BLaER1 (cell line): ENCODE data around the gene CDH13.

Experiments used
- H3K27ac ChIP-seq: shearing (Covaris generic); formaldehyde crosslinking; 2 replicates; pipeline ENCODE4 v1.8.1; 2022
- H3K27me3 ChIP-seq: shearing (Covaris generic); formaldehyde crosslinking; 2 replicates; pipeline ENCODE4 v1.8.1; 2022
- H3K36me3 ChIP-seq: shearing (Covaris generic); formaldehyde crosslinking; 2 replicates; pipeline ENCODE4 v1.8.1; 2022
- H3K4me1 ChIP-seq: shearing (Covaris generic); formaldehyde crosslinking; 2 replicates; pipeline ENCODE4 v1.8.1; 2022
- H3K4me2 ChIP-seq: shearing (Covaris generic); formaldehyde crosslinking; 2 replicates; pipeline ENCODE4 v1.8.1; 2022
- H3K4me3 ChIP-seq: shearing (Covaris generic); formaldehyde crosslinking; 2 replicates; pipeline ENCODE4 v1.8.1; 2022
- H3K9ac ChIP-seq: shearing (Covaris generic); formaldehyde crosslinking; 2 replicates; pipeline ENCODE4 v1.8.1; 2022
- H3K9me3 ChIP-seq: shearing (Covaris generic); formaldehyde crosslinking; 2 replicates; pipeline ENCODE4 v1.8.1; 2022
- H4K20me1 ChIP-seq: shearing (Covaris generic); formaldehyde crosslinking; 2 replicates; pipeline ENCODE4 v1.8.1; 2022
- Cebpa-rat ChIP-seq: shearing (Covaris generic); IDR thresholded peaks from 2 replicates; pipeline ENCODE4 v1.8.1; 2022

CDH13 gene

GRCh38 chr16:83258366-83258928 is 631.7 kb downstream of the CDH13 start:
- H3K27ac ChIP-seq, result no peak overlapping the region
- no peak overlapping the region for H3K4me2 ChIP-seq
- no peaks in the 10 kb centered on the region for H4K20me1 ChIP-seq
- TF ChIP-seq Cebpa-rat, result no peak
- no peaks in the 10 kb centered on the region for H3K27me3 ChIP-seq
- H3K4me1 ChIP-seq, result no peaks in the 10 kb centered on the region
- H3K4me3 ChIP-seq, result no peak overlapping the region
- H3K36me3 ChIP-seq, result no peaks in the 10 kb centered on the region
- H3K9me3 ChIP-seq, result no peaks in the 10 kb centered on the region
- no peak overlapping the region for H3K9ac ChIP-seq

DNA sequence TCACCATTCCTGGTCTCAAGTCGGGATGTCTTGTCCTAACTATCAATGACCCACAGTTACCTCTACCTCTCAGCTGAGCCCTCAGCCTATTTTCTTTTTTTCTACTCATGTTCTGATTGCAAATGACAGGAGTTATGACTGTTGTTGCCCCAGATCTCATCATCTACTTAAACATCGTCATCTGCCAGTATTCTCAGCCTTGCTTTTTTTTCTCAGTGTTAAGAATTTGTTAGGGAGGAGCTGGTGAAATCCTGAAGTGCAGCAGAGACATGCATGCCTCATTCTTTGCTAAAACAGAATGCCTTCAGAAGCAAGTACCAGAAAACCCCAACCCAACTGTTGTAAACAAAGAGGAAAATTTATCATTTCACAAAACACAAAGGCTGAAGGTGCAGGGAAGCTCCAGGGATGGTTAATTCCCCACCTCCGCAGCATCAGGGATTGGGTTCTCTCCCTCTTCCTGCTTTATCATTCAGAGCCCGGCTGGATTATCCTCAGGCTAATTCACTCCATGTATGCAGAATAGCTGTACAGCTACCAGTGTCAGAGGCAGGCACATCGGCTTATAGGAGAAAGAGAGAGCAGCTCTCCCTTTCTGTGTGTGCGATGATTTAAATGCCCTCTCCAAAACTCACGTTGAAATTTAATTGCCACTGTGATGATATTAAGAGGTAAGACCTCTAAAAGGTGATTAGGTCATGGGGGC is 640.2 kb downstream of the CDH13 start:
- no peaks in the 10 kb centered on the region for H3K36me3 ChIP-seq
- H3K4me1 ChIP-seq, result no peaks in the 10 kb centered on the region

DNA sequence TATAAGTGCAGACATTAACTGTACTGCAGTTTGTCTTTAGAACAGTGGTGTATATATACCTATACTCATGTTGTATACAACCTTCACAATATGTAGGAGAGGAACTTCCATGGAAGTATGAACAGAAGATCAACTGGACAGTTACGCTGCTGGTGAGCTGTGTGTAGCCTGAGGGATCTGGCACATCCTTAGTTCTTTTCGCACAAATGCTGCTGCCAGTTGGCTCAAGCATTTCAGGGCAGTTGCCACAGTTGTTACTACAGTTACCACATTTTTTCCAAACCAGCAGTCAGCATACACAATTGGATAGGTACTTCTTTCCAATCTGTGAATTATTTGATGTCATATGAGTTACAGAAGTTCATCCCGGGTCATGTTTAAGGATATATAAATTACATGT is 641.4 kb downstream of the CDH13 start:
- Histone ChIP-seq H3K4me2 (no peak overlapping the region), H3K27me3 (no peaks in the 10 kb centered on the region), H3K4me1 (no peaks in the 10 kb centered on the region), H3K36me3 (no peaks in the 10 kb centered on the region), H3K9me3 (no peaks in the 10 kb centered on the region), H3K9ac (no peak overlapping the region), H3K4me3 (no peak overlapping the region), H4K20me1 (no peaks in the 10 kb centered on the region), H3K27ac (no peak overlapping the region)
- TF ChIP-seq Cebpa-rat, result no peak

More for the DNA sequence above, 640.2 kb downstream of the CDH13 start:
- H3K9ac ChIP-seq, result no peak overlapping the region
- no peak overlapping the region for H3K27ac ChIP-seq
- no peaks in the 10 kb centered on the region for H3K27me3 ChIP-seq
- no peak for TF ChIP-seq Cebpa-rat
- no peak overlapping the region for H3K4me2 ChIP-seq
- H3K4me3 ChIP-seq, result no peak overlapping the region
- no peaks in the 10 kb centered on the region for H4K20me1 ChIP-seq
- H3K9me3 ChIP-seq, result no peaks in the 10 kb centered on the region

GRCh38 chr16:83269048-83269447 is 642.3 kb downstream of the CDH13 start:
- no peaks in the 10 kb centered on the region for H3K9me3 ChIP-seq
- no peaks in the 10 kb centered on the region for H4K20me1 ChIP-seq
- TF ChIP-seq Cebpa-rat, result no peak
- no peak overlapping the region for H3K4me3 ChIP-seq
- no peaks in the 10 kb centered on the region for H3K36me3 ChIP-seq
- H3K27ac ChIP-seq, result no peak overlapping the region
- H3K4me2 ChIP-seq, result no peak overlapping the region
- H3K27me3 ChIP-seq, result no peaks in the 10 kb centered on the region
- H3K9ac ChIP-seq, result no peak overlapping the region
- no peaks in the 10 kb centered on the region for H3K4me1 ChIP-seq

DNA sequence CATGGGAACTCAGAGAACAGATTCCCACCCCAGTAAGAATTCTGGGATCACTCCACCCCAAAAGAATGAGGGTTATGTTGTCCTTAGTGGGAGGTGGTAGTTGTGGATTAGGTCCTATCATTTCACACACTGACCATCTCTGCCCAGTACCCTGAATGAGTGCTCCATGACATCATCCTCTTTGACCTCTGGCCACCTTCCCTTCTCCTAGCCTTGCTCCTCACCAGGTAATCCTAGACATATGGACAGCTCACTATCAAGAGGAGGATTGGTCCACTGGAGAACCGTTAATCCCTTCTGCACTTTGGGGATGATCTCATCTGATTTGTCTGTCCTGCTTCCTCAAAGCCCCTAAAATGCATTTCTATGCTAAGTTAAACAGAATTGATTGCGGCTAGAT is 642.8 kb downstream of the CDH13 start:
- no peaks in the 10 kb centered on the region for H3K9me3 ChIP-seq
- no peaks in the 10 kb centered on the region for H3K36me3 ChIP-seq
- no peaks in the 10 kb centered on the region for H3K27me3 ChIP-seq
- H3K4me3 ChIP-seq, result no peak overlapping the region
- TF ChIP-seq Cebpa-rat, result no peak
- no peaks in the 10 kb centered on the region for H3K4me1 ChIP-seq
- H3K9ac ChIP-seq, result no peak overlapping the region
- no peak overlapping the region for H3K27ac ChIP-seq
- no peak overlapping the region for H3K4me2 ChIP-seq
- H4K20me1 ChIP-seq, result no peaks in the 10 kb centered on the region

- H4K20me1 ChIP-seq, result no peaks in the 10 kb centered on the region
- H3K27ac ChIP-seq, result no peak overlapping the region
- H3K4me3 ChIP-seq, result no peak overlapping the region
- H3K4me1 ChIP-seq, result no peaks in the 10 kb centered on the region
- H3K27me3 ChIP-seq, result no peaks in the 10 kb centered on the region
- H3K9ac ChIP-seq, result no peak overlapping the region
- no peaks in the 10 kb centered on the region for H3K9me3 ChIP-seq
- TF ChIP-seq Cebpa-rat, result no peak
- H3K36me3 ChIP-seq, result no peaks in the 10 kb centered on the region
- H3K4me2 ChIP-seq, result no peak overlapping the region
These were observed 643.3 kb downstream of the CDH13 start for GRCh38 chr16:83270061-83270460.

GRCh38 chr16:83270640-83271039 is 643.9 kb downstream of the CDH13 start:
- Histone ChIP-seq H3K4me2 (no peak overlapping the region), H3K36me3 (no peaks in the 10 kb centered on the region), H3K27ac (no peak overlapping the region), H3K9me3 (no peaks in the 10 kb centered on the region), H4K20me1 (no peaks in the 10 kb centered on the region), H3K4me3 (no peak overlapping the region), H3K27me3 (no peaks in the 10 kb centered on the region), H3K9ac (no peak overlapping the region), H3K4me1 (no peaks in the 10 kb centered on the region)
- no peak for TF ChIP-seq Cebpa-rat

DNA sequence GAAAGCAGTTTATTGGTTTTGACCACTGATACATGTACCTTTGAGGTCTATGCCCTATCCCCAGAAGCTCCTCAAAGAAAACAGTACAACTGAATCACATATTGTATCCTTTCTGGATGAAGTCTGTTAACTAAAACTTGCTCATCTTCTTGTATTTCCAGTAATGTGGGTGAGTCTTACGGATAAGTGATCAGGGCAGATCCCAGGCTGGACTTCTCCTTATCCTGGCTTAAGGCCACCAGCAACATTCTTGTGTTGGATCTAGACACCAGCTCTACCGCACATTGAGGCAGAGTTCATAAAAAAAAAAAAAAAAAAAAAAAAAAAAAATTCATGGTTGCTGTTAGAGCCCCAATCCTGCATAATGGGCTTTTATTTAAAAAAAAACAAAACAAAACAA is 644.4 kb downstream of the CDH13 start:
- no peaks in the 10 kb centered on the region for H3K27me3 ChIP-seq

GRCh38 chr16:83271970-83272575 is 645.3 kb downstream of the CDH13 start:
- H3K36me3 ChIP-seq, result no peaks in the 10 kb centered on the region
- H4K20me1 ChIP-seq, result no peaks in the 10 kb centered on the region
- H3K27ac ChIP-seq, result no peak overlapping the region
- no peak overlapping the region for H3K4me3 ChIP-seq
- H3K4me2 ChIP-seq, result no peak overlapping the region
- H3K9ac ChIP-seq, result no peak overlapping the region
- no peaks in the 10 kb centered on the region for H3K4me1 ChIP-seq
- no peaks in the 10 kb centered on the region for H3K9me3 ChIP-seq
- no peaks in the 10 kb centered on the region for H3K27me3 ChIP-seq
- TF ChIP-seq Cebpa-rat, result no peak

More for the DNA sequence above, 644.4 kb downstream of the CDH13 start:
- H3K4me1 ChIP-seq, result no peaks in the 10 kb centered on the region
- no peaks in the 10 kb centered on the region for H4K20me1 ChIP-seq
- no peak overlapping the region for H3K4me3 ChIP-seq
- H3K9me3 ChIP-seq, result no peaks in the 10 kb centered on the region
- no peak overlapping the region for H3K9ac ChIP-seq
- TF ChIP-seq Cebpa-rat, result no peak
- H3K36me3 ChIP-seq, result no peaks in the 10 kb centered on the region
- no peak overlapping the region for H3K27ac ChIP-seq
- H3K4me2 ChIP-seq, result no peak overlapping the region

DNA sequence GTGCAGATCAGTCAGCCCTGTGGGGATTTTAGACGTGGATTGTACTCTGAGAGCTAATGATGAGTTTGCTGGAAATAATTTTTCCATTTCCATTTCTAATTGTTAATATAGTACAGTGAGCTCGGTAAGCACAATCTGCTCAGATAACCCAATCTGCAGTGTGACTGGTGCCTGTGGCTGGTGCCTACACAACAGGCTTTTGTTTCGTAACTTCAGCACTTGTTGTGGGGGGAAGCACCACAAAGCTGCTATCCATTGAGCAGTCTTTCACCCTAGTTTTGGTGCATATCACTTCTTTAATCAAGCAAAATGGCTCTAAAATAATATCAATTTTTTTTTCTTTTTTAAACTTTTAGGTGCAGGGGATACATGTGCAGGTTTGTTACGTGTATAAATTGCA is 646.1 kb downstream of the CDH13 start:
- Histone ChIP-seq H3K27ac (no peak overlapping the region), H3K36me3 (no peaks in the 10 kb centered on the region), H4K20me1 (no peaks in the 10 kb centered on the region), H3K9ac (no peak overlapping the region), H3K4me1 (no peaks in the 10 kb centered on the region), H3K27me3 (no peaks in the 10 kb centered on the region), H3K4me3 (no peak overlapping the region), H3K4me2 (no peak overlapping the region), H3K9me3 (no peaks in the 10 kb centered on the region)
- no peak for TF ChIP-seq Cebpa-rat
